NCI-H2196 treated with DMSO at 0.1 percent for 48 hours (cell line): ENCODE data around the gene LCAT.
"Not testable (repeated sequence)": the region's sequence is repeated elsewhere in the genome, so short reads cannot be mapped to it uniquely, and the experiment has no call there.

Source experiments
- DNase-seq: peaks from one replicate; lab custom pipeline; 2025; ENCODE audit not compliant: unreplicated experiment; lab: John Stamatoyannopoulos, UW

The LCAT gene

DNA sequence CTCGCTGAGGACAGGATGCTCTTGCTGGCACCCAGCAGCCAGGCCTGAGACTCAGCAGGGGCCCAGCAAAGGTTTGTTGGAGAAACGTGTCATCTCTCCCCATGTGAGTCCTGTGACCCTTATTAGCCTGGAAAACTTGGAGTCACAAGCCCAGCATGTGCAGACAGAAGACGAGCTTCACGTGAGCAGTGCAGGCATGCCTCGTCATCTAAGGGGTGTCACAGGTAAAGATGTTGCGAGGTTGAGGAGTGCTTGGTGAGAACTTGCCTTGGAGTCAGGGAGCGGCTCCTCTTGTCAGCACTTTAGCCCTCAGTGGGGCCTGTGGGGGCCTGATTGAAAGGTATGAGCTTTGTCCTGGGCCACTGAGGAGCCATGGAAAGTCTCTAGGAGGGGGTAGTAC lies 10.1 kb downstream of the LCAT start:
- no peak for DNase-seq

GRCh38 chr16:67932462-67932840 lies 11.5 kb downstream of the LCAT start:
- no peak for DNase-seq

GRCh38 chr16:67931712-67932461 lies 12.0 kb downstream of the LCAT start, which contains the start of gene CTRL:
TSS of gene CTRL (minus strand) at chr16:67931862. CDS start at chr16:67931852, 10 bp downstream.
- DNase-seq: no peak

- no peak for DNase-seq
Measured at GRCh38 chr16:67930678-67931211, 13.2 kb downstream of the LCAT start.

- no peak for DNase-seq
Measured at GRCh38 chr16:67930191-67930590, 13.7 kb downstream of the LCAT start.

- DNase-seq: no peak
Measured at GRCh38 chr16:67928561-67929364, 15.2 kb downstream of the LCAT start.

GRCh38 chr16:67928147-67928546 lies 15.8 kb downstream of the LCAT start:
- no peak for DNase-seq

DNA sequence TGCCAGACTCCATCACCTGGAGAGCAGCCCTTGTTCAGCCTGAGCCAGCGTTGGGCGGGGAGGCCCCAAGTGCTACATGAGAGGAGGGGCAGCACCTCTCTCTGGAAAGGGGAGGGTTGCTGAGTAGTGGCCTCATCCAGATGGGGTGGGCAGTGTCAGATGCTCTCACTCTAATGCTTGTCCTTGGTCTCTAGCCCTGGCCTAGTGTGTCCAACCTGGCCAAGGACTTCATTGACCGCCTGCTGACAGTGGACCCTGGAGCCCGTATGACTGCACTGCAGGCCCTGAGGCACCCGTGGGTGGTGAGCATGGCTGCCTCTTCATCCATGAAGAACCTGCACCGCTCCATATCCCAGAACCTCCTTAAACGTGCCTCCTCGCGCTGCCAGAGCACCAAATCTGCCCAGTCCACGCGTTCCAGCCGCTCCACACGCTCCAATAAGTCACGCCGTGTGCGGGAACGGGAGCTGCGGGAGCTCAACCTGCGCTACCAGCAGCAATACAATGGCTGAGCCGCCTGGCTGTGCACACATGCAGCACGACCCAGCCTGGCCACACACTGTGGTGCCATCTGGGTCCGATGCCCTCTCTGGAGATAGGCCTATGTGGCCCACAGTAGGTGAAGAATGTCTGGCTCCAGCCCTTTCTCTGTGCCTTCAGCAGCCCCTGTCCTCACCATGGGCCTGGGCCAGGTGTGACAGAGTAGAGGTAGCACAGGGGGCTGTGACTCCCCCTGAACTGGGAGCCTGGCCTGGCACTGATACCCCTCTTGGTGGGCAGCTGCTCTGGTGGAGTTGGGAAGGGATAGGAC lies 16.6 kb downstream of the LCAT start:
- no peak for DNase-seq

DNA sequence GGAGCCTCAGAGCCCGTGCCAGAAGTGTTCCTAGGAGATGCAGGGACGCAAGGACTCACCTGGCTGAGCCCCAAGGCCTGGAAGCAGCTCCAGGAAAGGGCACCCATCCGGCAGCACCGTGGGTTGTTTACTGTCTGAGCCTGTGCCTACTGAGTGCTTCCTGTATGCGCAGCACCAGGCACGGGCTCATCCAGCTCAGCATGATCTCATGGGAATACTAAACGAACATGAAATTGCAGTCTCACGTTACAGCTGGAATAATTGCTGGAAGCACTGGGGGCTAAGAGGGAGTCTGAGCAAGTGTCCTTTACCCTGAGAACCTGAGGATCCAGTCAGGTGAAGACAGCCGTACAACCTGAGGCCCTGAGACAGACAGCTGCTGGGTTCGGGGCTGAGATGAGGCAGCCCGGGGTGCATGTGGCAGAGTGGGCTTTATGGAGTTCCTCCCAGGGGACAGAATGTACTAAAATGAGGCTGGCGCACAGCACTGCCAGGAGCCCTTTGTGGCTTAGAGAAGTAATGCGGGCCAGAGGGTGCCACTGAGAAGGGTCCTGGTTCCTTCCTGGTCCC lies 17.7 kb downstream of the LCAT start:
- peak; percentile 55 for DNase-seq

DNA sequence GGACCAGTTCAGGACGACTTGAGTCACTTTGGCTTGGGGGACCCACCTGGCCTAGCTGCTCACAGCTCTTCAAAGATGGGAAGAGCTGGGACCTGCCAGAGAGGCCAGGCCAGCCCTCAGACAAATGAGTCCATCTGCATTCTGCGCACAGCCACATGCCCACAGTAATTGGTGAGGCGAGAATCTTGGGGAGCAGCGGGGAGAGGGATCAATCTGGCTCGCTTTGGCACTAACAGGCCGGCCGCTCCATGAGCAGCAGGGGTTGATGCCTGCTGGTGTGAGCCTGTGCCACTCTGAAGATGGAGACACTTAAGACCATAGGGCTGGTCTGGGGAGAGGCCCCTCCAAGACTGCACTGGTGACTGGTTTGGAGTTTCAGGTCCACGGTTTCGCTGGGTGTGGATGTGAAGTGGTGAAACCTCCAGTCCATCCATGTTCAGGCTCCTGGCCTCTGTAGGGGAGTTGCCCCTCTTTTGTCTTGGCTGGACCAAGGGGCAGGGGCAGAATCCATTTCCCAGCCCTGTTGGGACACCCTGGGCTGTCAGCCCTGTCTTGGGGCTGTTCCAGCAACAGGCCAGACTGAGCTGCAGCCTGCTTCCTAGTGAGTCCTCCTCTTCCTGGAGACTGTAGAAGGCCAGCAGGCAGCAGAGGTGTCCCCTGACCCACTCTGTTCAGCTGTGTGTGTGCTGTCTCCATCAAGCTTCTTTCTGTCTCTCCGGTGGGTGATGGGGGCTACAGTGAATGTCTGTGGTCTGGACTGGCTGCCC lies 19.6 kb downstream of the LCAT start:
- no peak for DNase-seq

DNA sequence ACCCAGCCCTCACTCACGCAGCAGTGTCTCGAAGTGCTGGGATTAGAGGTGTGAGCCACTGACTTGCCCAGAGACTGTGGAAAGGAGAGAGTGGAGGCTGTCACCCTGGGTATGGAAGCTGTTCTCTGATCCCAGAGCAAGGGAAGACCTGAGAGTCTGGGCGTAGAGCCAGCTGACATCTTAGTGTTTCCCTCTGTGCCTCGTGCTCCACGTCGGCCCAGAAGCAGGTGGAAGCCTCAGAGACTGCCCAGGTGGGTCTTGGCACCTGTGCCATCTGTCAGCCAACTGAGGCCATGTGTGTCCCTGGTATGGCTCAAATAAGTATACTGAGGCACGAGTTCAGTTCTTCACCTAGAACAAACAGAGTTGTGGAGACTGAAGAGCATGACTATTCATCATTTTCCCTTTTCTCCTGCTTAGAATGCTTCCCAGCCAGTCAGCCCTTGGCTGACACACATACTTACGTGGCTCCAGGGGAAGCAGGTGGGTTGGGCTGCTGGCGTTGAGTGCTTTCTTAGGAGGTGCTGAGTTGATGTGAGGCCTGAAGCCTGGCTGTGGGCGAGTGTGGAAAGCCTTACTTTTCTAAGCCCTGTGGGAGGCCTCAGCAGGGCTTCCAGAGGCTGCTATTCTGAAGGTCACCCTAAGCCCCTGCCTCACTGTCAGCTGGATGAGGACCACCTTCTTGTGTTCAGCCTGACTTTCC lies 20.4 kb downstream of the LCAT start:
- peak; percentile 45 for DNase-seq

DNA sequence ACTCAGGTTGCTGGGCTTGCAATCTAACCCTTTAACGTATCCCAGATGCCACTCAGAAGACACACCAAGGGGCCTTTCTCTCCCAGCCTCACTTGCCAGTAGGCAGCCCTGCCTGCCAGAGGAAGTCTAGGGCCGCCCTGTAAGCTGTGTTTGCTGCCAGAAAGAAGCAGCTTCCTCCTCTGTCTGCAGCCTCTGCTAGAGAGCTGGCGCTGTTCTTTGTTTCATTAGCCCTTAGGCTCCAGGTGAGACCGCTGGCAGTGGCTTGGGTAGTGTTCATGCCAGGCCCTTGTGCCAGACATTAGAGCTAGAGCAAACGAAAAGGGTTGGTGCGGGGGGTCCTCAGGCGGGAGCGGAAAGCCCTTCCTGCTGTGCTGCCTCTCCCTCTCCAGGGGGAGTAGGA lies 21.2 kb downstream of the LCAT start:
- peak; percentile 60 for DNase-seq

GRCh38 chr16:67922221-67922620 lies 21.7 kb downstream of the LCAT start:
- no peak for DNase-seq

DNA sequence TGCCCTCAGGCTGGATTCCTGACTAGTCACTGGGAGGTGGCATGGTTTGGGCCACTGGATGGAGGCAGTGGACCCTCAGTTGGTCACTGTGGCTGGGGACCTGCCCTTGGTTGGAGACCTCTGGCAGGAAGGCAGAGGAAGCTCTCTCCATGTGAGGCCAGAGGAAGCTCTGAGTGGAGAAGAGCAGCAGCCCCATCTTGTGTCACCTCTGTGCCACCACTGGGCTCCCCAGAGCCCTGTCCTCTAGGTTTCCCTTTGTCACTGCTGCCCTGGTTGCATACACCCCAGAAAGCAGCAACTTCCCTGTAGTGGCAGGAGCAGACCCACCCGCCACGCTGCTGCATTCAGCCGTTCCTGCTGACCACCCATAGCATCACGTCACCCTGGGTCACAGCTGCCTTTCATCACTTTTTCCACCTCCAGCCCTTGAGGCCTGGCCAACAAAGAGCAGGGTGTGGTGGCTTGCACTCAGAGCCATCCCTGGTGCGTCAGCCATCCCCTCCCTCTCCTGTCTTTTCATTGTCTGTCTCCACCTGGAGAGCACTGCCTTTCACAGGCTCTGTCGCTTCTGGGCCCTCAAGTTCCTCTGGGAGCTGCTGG lies 24.2 kb downstream of the LCAT start:
- no peak for DNase-seq

GRCh38 chr16:67917852-67918236 lies 26.1 kb downstream of the LCAT start:
- DNase-seq: no peak

DNA sequence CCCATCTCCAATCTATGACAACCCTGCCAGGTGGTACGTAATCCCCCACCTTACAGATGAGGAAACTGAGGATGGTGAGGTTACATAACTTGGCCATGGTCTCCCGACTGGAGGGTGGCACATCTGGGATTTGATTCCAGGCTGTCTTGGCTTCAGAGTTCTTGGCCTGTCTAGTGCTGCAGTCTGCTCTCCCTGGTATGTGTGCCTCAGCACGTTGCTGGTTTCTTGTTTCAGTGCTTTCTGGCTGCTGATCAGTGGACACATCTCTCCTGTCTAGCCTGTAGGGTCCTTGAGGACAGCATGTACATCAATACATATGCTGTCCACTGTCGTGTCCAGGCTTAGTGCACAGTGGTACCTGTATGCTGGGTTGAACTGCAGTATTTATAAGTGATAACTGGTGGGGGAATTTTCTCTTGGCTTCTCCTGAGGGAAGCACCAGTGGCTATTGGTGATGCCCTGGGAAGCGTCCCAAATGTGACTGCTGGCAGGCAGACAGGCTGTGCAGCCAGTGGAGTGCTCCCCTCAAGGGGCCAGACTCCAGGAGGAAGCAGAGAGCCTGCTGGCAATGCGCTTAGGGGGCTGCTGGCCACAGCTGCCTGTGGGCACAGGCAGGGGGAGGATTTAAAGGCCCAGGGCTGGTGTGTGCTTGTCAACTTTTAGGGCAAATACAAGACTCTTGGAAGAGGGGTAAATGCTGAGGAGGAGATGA lies 26.6 kb downstream of the LCAT start:
- no peak for DNase-seq

- DNase-seq: no peak
Measured at GRCh38 chr16:67915831-67916723, 27.8 kb downstream of the LCAT start.

- DNase-seq: not testable (repeated sequence)
Measured at GRCh38 chr16:67915496-67915769, 28.5 kb downstream of the LCAT start.
